Suprapubic skin (tissue), 4 donors: ENCODE data around the gene WWC1. TPM values are rescaled to one million over a fixed set of nuclear protein-coding genes. Genes with fewer than 3 reads are reported as not detected.
"Not testable (repeated sequence)": the region's sequence is repeated elsewhere in the genome, so short reads cannot be mapped to it uniquely, and the experiment has no call there.

Source experiments
- DNase-seq, 2 donors: peaks; one replicate each; pipeline ENCODE4 v3.0.0-alpha.2; 2019; ENCODE audit warnings: low spot score in 2 of 2
- H3K27ac ChIP-seq: fragments of 200-600 bp; sonication (generic); one replicate; pipeline ENCODE4 v1.5.1; 2019
- H3K27me3 ChIP-seq: fragments of 200-600 bp; sonication (generic); one replicate; pipeline ENCODE4 v1.5.1; 2019
- H3K36me3 ChIP-seq: fragments of 200-600 bp; sonication (generic); one replicate; pipeline ENCODE4 v1.5.1; 2019
- H3K4me1 ChIP-seq: fragments of 200-600 bp; sonication (generic); one replicate; pipeline ENCODE4 v1.5.1; 2019
- H3K4me3 ChIP-seq: fragments of 200-600 bp; sonication (generic); one replicate; pipeline ENCODE4 v1.5.1; 2019; ENCODE audit warnings: mild to moderate bottlenecking
- H3K9me3 ChIP-seq: fragments of 200-600 bp; sonication (generic); one replicate; pipeline ENCODE4 v1.5.1; 2019
- CTCF ChIP-seq, 2 donors: fragments of 200-600 bp in 1 of 2; fragments of 450-650 bp in 1 of 2; sonication (generic) in 1 of 2; IDR thresholded peaks; one replicate each; pipeline ENCODE4 v1.5.1; 2016 to 2019; ENCODE audit warnings: antibody characterized with exemption in 2 of 2, mild to moderate bottlenecking in 1 of 2, moderate library complexity in 1 of 2
- EP300 ChIP-seq: sonication (generic); formaldehyde crosslinking; IDR thresholded peaks from one replicate; pipeline ENCODE4 v1.6.1; 2017; ENCODE audit warnings: antibody characterized with exemption
- POLR2A ChIP-seq, 2 donors: fragments of 450-650 bp; IDR thresholded peaks; one replicate each; pipeline ENCODE4 v1.6.1; 2017; ENCODE audit warnings: antibody characterized with exemption in 2 of 2, mild to moderate bottlenecking in 2 of 2, moderate library complexity in 2 of 2
- POLR2AphosphoS5 ChIP-seq, 3 donors: sonication (generic); formaldehyde crosslinking; IDR thresholded peaks; one replicate each; pipeline ENCODE4 v1.6.1; 2017; ENCODE audit warnings: antibody characterized with exemption in 3 of 3
- WGBS: methylation state at CpG from one replicate; pipeline ENCODE4 v1.1.5; 2018; 5-methylcytosine and 5-hydroxymethylcytosine counted together
- total RNA-seq, 4 donors: library from RNA; depleted of rRNA; stranded (reverse); fragments of >200 nt; gene quantifications; one replicate each; pipeline ENCODE4 v1.1.0, GENCODE V29; 2016

Gene WWC1
- total RNA-seq, 4 donors from 2014 or later, result 28.3 to 38.3 (median 31.6) TPM

GRCh38 chr5:168334695-168335094 lies 43.2 kb downstream of the WWC1 start:
- Histone ChIP-seq H3K36me3 (no peaks in the 10 kb centered on the region), H3K27me3 (no peaks in the 10 kb centered on the region), H3K9me3 (no peaks in the 10 kb centered on the region), H3K4me3 (no peak overlapping the region), H3K4me1 (no peaks in the 10 kb centered on the region), H3K27ac (no peak overlapping the region)
- no peak for DNase-seq
- TF ChIP-seq POLR2A (IDR thresholded peaks at IDR 0.05), result no peak
- TF ChIP-seq CTCF (IDR thresholded peaks at IDR 0.05), result no peak
- 45% methylated on average over 4 of the region's 4 CpGs for WGBS

GRCh38 chr5:168337361-168337760 lies 45.9 kb downstream of the WWC1 start:
- Histone ChIP-seq H3K36me3 (no peaks in the 10 kb centered on the region), H3K27me3 (no peaks in the 10 kb centered on the region), H3K9me3 (no peaks in the 10 kb centered on the region), H3K27ac (no peak overlapping the region), H3K4me1 (no peaks in the 10 kb centered on the region), H3K4me3 (no peak overlapping the region)
- no peak for DNase-seq
- TF ChIP-seq POLR2AphosphoS5 (IDR thresholded peaks at IDR 0.05) (no peak), CTCF (IDR thresholded peaks at IDR 0.05) (no peak), POLR2A (IDR thresholded peaks at IDR 0.05) (no peak), EP300 (no peak)
- WGBS, result 86% methylated on average over 2 of the region's 2 CpGs

- Histone ChIP-seq H3K4me1 (no peaks in the 10 kb centered on the region), H3K9me3 (no peaks in the 10 kb centered on the region), H3K27me3 (no peaks in the 10 kb centered on the region), H3K27ac (no peak overlapping the region), H3K4me3 (no peak overlapping the region), H3K36me3 (no peaks in the 10 kb centered on the region)
- TF ChIP-seq EP300, result no peak
- TF ChIP-seq CTCF (IDR thresholded peaks at IDR 0.05), result no peak
- no peak for TF ChIP-seq POLR2A (IDR thresholded peaks at IDR 0.05)
- TF ChIP-seq POLR2AphosphoS5 (IDR thresholded peaks at IDR 0.05), result no peak
- 37% methylated on average over 5 of the region's 5 CpGs for WGBS
- DNase-seq, result no peak
These were observed 47.8 kb downstream of the WWC1 start for GRCh38 chr5:168339109-168339771.

- H3K27ac ChIP-seq, H3K4me1 ChIP-seq, H3K36me3 ChIP-seq, DNase-seq, H3K27me3 ChIP-seq, H3K9me3 ChIP-seq, H3K4me3 ChIP-seq: not testable (repeated sequence)
- WGBS, result 90% methylated on average over 3 of the region's 3 CpGs
These were observed 48.3 kb downstream of the WWC1 start for GRCh38 chr5:168339772-168340140.

- H3K4me1 ChIP-seq, result peaks cover under 1% of the 10 kb centered on the region
- no peak for TF ChIP-seq POLR2AphosphoS5 (IDR thresholded peaks at IDR 0.05)
- TF ChIP-seq CTCF (IDR thresholded peaks at IDR 0.05), result no peak
- TF ChIP-seq EP300, result no peak
- no peak for TF ChIP-seq POLR2A (IDR thresholded peaks at IDR 0.05)
- 91% methylated on average over 1 of the region's 1 CpG for WGBS
- H3K36me3 ChIP-seq, result no peaks in the 10 kb centered on the region
- no peaks in the 10 kb centered on the region for H3K27me3 ChIP-seq
- H3K4me3 ChIP-seq, result no peak overlapping the region
- no peak overlapping the region for H3K27ac ChIP-seq
- no peaks in the 10 kb centered on the region for H3K9me3 ChIP-seq
- DNase-seq, result no peak
These were observed 49.0 kb downstream of the WWC1 start for GRCh38 chr5:168340487-168340886.

- DNase-seq, result no peak
- Histone ChIP-seq H3K27me3 (no peaks in the 10 kb centered on the region), H3K4me1 (peaks cover 7% of the 10 kb centered on the region), H3K36me3 (no peaks in the 10 kb centered on the region), H3K9me3 (no peaks in the 10 kb centered on the region), H3K4me3 (no peak overlapping the region), H3K27ac (no peak overlapping the region)
- WGBS, result 93% methylated on average over 2 of the region's 2 CpGs
- TF ChIP-seq CTCF (IDR thresholded peaks at IDR 0.05) (no peak), EP300 (no peak), POLR2A (IDR thresholded peaks at IDR 0.05) (no peak), POLR2AphosphoS5 (IDR thresholded peaks at IDR 0.05) (no peak)
These were observed 49.7 kb downstream of the WWC1 start for GRCh38 chr5:168341178-168341577.
